ENCODE results near the gene MAFF.

MAFF gene

DNA sequence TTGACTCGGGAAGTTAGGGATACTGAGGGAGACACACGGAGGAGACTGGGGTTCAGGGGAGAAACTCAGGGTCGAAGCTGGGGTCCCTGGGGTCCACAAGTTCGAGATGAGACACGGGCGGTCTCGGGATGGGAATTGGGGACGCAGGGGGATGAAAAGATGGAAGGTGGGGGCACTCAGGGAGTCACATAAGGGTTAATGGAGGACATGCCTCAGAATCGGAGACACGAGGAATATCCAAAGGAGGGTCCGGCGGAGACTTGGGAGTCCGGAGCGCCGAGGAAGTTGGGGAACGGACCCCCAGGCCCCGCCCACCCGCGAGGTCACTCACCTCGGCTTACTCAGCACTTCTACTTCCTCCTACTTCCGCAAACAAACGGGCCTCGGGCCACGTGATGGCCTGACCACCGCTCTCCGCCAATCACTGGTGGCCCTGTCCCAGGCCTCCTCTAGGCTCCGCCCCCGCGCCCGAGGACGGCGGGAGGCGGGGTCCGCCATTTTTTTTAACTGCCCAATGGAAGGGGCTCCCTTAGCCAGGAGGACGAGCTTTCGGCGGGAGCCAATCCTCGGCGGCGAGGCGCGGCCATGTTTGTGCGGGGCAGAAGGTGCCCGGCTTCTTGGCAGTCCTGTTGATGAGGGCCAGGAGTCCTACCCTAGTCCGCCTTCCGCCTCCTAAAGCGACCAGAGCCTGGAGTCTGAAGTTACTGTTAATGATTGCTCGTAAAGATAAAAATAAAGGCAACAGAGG, 20.2 kb upstream of the MAFF start, which contains the start of gene PLA2G6:
Gene PLA2G6, minus strand, starts transcription at position 378 of the 748 bp plus-strand sequence. CDS start 12,404 bp downstream, outside the sequence.
- in situ Hi-C loops (cut with HindIII; ENCODE audit: low pct_unique_long_range_greater_than_20kb, low sequenced_read_pairs): no loop called here
- TF ChIP-seq JUND (IDR thresholded peaks at IDR 0.05; ENCODE audit: low read depth): 0 out of 2 replicates have a peak, but pooled peaks have one; percentile 37
- DNase-seq (ENCODE audit: low read depth in 1 of 2, low spot score in 1 of 2): peak; percentile 64 to 98

DNA sequence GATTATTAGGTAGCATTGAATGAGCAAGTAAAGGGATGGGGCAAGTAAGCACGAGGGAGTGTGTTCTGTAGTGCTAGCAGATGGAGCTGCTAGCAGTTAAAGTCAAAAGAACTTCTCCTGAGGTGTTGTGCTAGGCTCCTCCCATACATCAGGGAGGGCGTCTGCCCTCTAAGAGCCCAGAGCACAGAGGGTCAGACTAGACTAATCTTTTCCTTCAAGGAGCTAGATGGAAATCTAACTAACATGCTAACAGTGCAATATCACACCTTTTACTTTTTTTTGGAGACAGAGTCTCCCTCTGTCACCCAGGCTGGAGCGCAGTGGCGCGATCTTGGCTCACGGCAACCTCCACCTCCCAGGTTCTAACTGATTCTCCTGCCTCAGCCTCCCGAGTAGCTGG, 17.0 kb upstream of the MAFF start:
- no peak for TF ChIP-seq JUND (IDR thresholded peaks at IDR 0.05; ENCODE audit: low read depth)
- DNase-seq (ENCODE audit: low read depth in 1 of 2, low spot score in 1 of 2): no peak
- in situ Hi-C loops (cut with HindIII; ENCODE audit: low pct_unique_long_range_greater_than_20kb, low sequenced_read_pairs): no loop called here

DNA sequence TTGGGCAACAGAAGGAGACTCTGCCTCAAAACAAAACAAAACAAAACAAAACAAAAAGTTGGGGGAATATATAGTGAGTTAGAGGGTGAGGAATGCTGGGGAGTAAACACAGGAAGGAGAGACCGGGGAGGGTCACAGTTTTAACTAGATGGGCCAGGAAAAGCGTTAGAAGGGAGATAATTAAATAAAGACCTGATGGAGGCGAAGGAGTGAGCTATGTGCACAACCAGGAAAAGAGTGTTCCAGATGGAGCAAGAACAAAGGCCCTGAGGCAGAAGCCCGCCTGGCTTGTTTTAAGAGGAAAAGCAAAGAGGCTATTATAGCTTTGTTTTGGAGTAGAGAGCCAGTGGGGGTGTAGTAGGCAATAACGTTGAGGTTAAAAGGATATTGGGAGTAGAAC, 15.4 kb upstream of the MAFF start:
- DNase-seq (ENCODE audit: low read depth in 1 of 2, low spot score in 1 of 2): peak in 1 of 2 experiments; percentile 57
- no peak for TF ChIP-seq JUND (IDR thresholded peaks at IDR 0.05; ENCODE audit: low read depth)
- in situ Hi-C loops (cut with HindIII; ENCODE audit: low pct_unique_long_range_greater_than_20kb, low sequenced_read_pairs): no loop called here

DNA sequence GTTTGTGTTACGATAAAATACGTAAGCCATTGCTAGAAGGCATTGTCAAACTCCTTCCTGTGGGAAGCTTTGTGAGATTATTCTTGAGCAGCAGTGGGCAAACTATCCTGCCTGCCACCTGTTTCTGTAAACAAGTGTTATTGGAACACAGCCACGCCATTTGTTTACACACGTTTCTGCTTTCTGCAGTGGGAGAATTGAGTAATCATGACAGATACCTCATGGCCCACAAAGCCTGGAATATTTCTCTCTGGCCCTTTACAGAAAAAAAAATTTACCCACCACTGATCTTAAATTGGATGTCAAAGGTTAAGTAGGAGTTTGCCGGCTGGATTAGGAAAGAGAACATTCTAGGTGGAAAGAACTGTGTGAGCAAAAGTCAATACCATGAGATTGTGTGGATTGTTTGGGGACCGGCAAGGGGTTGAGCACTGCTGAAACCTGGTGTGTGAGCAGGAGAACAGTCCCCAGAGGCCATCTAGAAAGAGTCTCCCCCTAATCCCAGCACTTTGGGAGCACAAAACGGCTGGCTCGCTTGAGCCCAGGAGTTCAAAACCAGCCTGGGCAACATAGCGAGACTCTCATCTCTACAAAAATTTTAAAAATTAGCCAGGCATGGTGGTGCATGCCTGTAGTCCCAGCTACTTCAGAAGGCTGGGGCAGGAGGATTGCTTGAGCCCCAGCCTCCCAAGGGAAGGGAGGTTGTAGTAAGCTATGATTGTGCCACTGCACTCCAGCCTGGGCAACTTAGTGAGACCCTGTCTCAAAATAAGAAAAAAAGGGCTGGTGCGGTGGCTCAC, 14.2 kb upstream of the MAFF start:
- no peak for TF ChIP-seq JUND (IDR thresholded peaks at IDR 0.05; ENCODE audit: low read depth)
- in situ Hi-C loops (cut with HindIII; ENCODE audit: low pct_unique_long_range_greater_than_20kb, low sequenced_read_pairs): no loop called here
- DNase-seq (ENCODE audit: low read depth in 1 of 2, low spot score in 1 of 2): peak in 1 of 2 experiments; percentile 85

DNA sequence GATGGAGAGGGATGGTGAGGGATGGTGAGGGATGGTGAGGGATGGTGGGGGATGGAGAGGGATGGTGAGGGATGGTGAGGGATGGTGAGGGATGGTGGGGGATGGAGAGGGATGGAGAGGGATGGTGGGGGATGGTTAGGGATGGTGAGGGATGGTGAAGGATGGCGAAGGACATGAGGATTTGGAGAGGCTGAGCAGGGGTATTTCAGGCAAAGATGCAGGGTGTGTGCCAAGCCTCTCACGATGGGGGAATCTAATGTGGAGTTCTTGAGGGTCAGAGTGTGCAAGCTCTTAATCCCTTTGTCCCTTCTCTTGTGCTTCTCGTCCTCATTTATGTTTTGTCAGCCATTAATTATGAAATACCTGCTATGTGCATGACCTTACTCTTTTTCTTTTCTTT, 12.7 kb upstream of the MAFF start:
- in situ Hi-C loops (cut with HindIII; ENCODE audit: low pct_unique_long_range_greater_than_20kb, low sequenced_read_pairs): no loop called here

DNA sequence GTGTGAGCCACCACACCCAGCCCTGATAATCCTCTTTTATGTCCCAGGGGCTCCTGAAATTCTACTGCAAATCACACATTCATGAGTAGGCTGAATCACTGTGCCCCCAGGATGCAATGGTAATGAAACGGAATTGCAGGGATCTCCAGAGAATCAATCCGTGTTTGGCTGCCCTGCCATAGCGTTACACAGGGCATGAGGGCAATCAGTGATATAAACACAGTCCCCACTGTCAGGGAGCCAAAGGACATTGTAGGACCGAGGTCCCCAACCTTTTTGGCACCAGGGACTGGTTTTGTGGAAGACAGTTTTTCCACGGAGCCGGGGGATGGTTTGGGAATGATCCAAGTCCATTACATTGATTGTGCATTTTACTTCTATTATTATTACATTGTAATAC, 11.2 kb upstream of the MAFF start:
- in situ Hi-C loops (cut with HindIII; ENCODE audit: low pct_unique_long_range_greater_than_20kb, low sequenced_read_pairs): no loop called here
- TF ChIP-seq JUND (IDR thresholded peaks at IDR 0.05; ENCODE audit: low read depth): no peak
- no peak for DNase-seq (ENCODE audit: low read depth in 1 of 2, low spot score in 1 of 2)

More for the DNA sequence above, 12.7 kb upstream of the MAFF start:
- no peak for TF ChIP-seq JUND (IDR thresholded peaks at IDR 0.05; ENCODE audit: low read depth)
- DNase-seq (ENCODE audit: low read depth in 1 of 2, low spot score in 1 of 2): no peak

DNA sequence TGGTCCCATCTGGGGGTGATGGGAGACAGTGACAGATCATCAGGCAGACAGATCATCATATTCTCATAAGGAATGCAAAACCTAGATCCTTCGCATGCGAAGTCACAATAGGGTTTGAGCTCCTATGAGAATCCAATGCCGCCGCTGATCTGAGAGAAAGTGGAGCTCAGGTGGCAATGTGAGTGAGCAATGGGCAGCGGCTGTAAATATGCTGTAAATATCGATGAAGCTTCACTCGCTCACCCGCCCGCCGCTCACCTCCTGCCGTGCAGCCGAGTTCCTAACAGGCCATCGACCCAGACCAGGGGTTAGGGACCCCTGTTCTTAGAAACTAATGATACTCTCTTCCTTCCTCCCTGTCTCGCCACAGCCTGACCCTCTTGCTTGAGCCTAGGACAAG, 10.7 kb upstream of the MAFF start:
- TF ChIP-seq JUND (IDR thresholded peaks at IDR 0.05; ENCODE audit: low read depth): no peak
- DNase-seq (ENCODE audit: low read depth in 1 of 2, low spot score in 1 of 2): no peak
- in situ Hi-C loops (cut with HindIII; ENCODE audit: low pct_unique_long_range_greater_than_20kb, low sequenced_read_pairs): no loop called here

DNA sequence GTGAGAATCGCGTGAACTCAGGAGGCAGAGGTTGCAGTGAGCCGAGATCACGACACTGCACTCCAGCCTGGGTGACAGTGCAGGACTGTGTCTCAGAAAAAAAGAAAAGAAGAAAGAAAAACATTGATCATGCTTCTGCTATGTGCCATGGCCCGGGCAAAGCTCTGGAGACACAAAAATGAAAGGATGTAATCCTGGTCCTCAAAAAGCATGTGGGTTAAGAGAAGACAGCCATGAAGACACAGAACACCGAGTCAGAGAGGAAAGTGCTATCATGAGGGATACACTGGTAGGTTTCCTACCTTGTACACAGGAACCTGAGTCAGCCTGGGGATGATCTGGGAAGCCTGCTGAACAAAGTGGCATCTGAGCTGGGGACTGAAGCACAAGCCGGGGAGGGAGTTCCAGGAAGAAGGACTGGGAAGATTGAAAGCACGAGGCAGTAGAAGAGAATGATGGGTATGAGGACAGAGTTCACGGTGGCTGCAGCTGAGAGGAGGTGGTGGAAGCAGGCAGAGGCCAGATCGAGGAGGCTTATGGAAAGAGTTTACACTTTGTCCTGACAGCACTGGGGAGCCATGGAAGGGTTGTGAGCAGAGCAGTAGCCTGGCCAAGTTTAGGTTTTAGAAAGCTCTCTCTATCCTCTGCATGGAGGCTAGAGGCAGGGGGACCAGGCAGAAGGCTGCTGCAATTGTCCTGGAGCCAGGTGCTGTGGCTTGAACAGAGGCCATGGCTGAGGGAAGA, 9.9 kb upstream of the MAFF start:
- in situ Hi-C loops (cut with HindIII; ENCODE audit: low pct_unique_long_range_greater_than_20kb, low sequenced_read_pairs): no loop called here
- TF ChIP-seq JUND (IDR thresholded peaks at IDR 0.05; ENCODE audit: low read depth): no peak
- DNase-seq (ENCODE audit: low read depth in 1 of 2, low spot score in 1 of 2): no peak

DNA sequence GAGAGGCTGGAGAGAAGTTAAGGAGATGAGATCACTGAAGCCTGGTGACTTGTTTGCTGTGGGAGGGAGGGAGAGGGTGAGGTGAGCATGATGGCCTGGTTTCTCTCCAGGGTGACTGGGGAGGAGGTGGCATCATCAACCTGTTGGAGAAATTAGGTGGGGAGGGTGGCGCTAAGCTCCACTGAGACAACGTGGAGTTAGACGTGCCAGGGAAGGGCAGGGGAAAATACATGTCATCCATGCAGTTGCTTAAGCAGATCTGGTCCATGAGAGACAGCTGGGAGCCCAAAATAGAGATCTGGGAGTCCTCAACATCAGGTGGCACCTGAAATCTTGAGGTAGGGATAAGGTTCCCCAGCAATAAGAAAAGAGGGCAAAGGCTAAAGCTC, 9.3 kb upstream of the MAFF start:
- in situ Hi-C loops (cut with HindIII; ENCODE audit: low pct_unique_long_range_greater_than_20kb, low sequenced_read_pairs): no loop called here
- TF ChIP-seq JUND (IDR thresholded peaks at IDR 0.05; ENCODE audit: low read depth): no peak
- DNase-seq (ENCODE audit: low read depth in 1 of 2, low spot score in 1 of 2): no peak

DNA sequence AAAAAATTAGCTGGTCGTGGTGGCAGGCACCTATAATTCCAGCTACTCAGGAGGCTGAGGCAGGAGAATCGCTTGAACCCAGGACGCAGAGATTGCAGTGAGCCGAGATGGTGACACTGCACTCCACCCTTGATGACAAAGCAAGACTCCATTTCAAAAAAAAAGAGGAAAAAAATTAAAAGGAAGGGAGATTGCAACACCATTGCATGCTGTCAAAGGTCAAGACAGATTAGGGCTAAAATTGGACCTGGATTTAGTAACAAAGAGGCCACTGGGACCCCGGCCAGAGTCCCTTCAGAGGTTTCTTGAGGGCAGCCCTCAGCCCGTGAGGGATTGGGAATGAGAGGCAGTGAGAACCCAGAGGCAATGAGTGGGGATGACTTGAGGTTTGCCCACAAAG, 8.2 kb upstream of the MAFF start:
- DNase-seq (ENCODE audit: low read depth in 1 of 2, low spot score in 1 of 2): no peak
- TF ChIP-seq JUND (IDR thresholded peaks at IDR 0.05; ENCODE audit: low read depth): no peak
- in situ Hi-C loops (cut with HindIII; ENCODE audit: low pct_unique_long_range_greater_than_20kb, low sequenced_read_pairs): no loop called here

DNA sequence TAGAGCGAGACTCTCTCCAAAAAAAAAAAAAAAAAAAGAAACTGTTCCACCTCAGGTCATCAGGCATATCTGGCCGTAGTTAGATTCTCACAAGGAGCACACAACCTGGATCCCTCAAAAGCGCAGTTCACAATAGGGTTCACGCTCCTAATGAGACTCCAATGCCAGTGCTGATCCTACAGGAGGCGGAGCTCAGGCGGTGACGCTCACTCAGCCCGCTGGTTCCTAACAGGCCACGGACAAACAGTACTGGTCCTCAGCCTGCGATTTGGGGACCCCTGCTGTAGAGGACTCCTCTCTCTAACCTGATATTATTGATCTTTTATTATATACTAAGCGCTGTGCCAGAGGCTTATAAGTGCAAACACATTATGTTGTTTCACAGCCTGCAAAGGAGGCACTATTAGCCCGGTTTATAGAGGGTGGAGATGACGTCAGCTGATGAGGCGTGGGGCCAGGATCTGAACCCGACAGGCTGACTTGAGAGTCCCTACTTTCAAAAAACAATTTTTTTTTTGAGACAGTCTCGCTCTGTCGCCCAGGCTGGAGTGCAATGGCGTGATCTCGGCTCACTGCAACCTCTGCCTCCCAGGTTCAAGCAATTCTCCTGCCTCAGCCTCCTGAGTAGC, 4.9 kb upstream of the MAFF start:
- in situ Hi-C loops (cut with HindIII; ENCODE audit: low pct_unique_long_range_greater_than_20kb, low sequenced_read_pairs): no loop called here
- TF ChIP-seq JUND (IDR thresholded peaks at IDR 0.05; ENCODE audit: low read depth): no peak
- no peak for DNase-seq (ENCODE audit: low read depth in 1 of 2, low spot score in 1 of 2)

DNA sequence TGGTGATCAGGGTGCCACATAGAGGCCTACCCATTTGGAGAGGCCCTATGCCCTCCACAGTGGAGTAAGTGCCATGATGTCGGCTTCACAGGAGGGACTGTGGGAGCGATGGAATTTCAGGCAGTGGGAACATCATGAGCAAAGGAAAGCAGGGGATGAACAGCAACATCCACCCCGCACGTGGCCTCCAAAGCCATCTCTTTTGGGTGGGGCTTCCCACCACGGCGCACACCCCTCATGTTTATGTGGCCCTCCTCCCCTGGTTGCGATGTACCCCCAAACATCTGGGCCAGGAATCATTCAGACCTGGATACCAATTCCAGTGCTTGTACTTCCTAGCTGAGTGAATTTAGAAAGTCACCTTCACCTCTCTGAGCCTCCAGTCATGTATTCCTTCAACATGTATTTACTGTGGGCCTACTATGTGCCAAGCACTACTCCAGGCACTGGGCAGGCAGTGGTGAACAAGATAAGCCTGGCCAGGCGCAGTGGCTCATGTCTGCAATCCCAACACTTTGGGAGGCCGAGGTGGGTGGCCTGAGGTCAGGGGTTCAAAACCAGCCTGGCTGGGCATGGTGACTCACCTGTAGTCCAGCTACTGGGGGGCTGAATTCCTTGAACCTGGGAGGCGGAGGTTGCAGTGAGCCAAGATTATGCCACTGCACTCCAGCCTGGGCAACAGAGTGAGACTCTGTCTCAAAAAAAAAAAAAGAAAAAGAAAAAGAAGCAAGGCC, 1.8 kb upstream of the MAFF start:
- in situ Hi-C loops (cut with HindIII; ENCODE audit: low pct_unique_long_range_greater_than_20kb, low sequenced_read_pairs): no loop called here
- TF ChIP-seq JUND (IDR thresholded peaks at IDR 0.05; ENCODE audit: low read depth): no peak
- no peak for DNase-seq (ENCODE audit: low read depth in 1 of 2, low spot score in 1 of 2)

Measured in T47D (cell line).